Immature natural killer cell (primary cell): ENCODE measurements around the gene MAPK8IP1. TPM values are rescaled to one million over a fixed set of nuclear protein-coding genes. Genes with fewer than 3 reads are reported as not detected.
"Not testable (repeated sequence)": the region's sequence is repeated elsewhere in the genome, so short reads cannot be mapped to it uniquely, and the experiment has no call there.

Experiments
- DNase-seq, 3 donors: peaks; one replicate each; pipeline ENCODE4 v3.0.0; 2022; ENCODE audit warnings: mixed read lengths in 1 of 3
- H3K27ac Mint-ChIP-seq, 6 donors: one replicate each; pipeline ENCODE4 v1.8.0; 2020; ENCODE audit warnings: mixed read lengths in 6 of 6, mild to moderate bottlenecking in 5 of 6, inconsistent platforms in 4 of 6, moderate library complexity in 3 of 6
- H3K27me3 Mint-ChIP-seq, 3 donors: one replicate each; pipeline ENCODE4 v1.8.0; 2020 to 2021; ENCODE audit warnings: low read depth in 3 of 3, mild to moderate bottlenecking in 3 of 3, mixed read lengths in 3 of 3, moderate library complexity in 3 of 3, inconsistent platforms in 1 of 3
- H3K36me3 Mint-ChIP-seq, 3 donors: one replicate each; pipeline ENCODE4 v1.8.0; 2020; ENCODE audit warnings: mixed read lengths in 3 of 3, inconsistent platforms in 2 of 3, mild to moderate bottlenecking in 2 of 3
- H3K4me1 Mint-ChIP-seq, 2 donors: one replicate each; pipeline ENCODE4 v1.8.0; 2020; ENCODE audit warnings: inconsistent platforms in 2 of 2, mild to moderate bottlenecking in 2 of 2, mixed read lengths in 2 of 2, moderate library complexity in 1 of 2
- H3K4me3 Mint-ChIP-seq, 5 donors: one replicate each; pipeline ENCODE4 v1.8.0; 2020; ENCODE audit warnings: mild to moderate bottlenecking in 5 of 5, mixed read lengths in 5 of 5, inconsistent platforms in 3 of 5, moderate library complexity in 3 of 5
- H3K9me3 Mint-ChIP-seq, 6 donors: one replicate each; pipeline ENCODE4 v1.8.0; 2020; ENCODE audit warnings: mild to moderate bottlenecking in 6 of 6, mixed read lengths in 6 of 6, inconsistent platforms in 4 of 6, moderate library complexity in 3 of 6
- polyA plus RNA-seq, 3 donors: library from polyadenylated mRNA; unstranded; fragments of 300-500 nt; fragmentation: Illumina TruSeq; gene quantifications; one replicate each; pipeline ENCODE4 v1.2.3, GENCODE V29; 2021

The MAPK8IP1 gene
- polyA plus RNA-seq, result under 1 TPM in 2 of 3 donors, not detected in 1; 0.08 to 0.09 TPM

- peaks cover 11 to 14% (median 14%) of the 10 kb centered on the region in 3 donors for H3K36me3 Mint-ChIP-seq
- peaks cover 0 to 10% (median 9%) of the 10 kb centered on the region in 3 donors for H3K27me3 Mint-ChIP-seq
- no peaks in the 10 kb centered on the region for H3K9me3 Mint-ChIP-seq
- H3K27ac Mint-ChIP-seq, result peak within 1 kb of the TSS in 1 of 6 donors; percentile 57
- H3K4me1 Mint-ChIP-seq, result peaks cover 9 to 13% of the 10 kb centered on the region in 2 donors
- DNase-seq, result peak; percentile 44 to 58 (median 54)
- H3K4me3 Mint-ChIP-seq, result peak within 1 kb of the TSS; percentile 65 to 81 (median 74)
These were observed at the start of gene MAPK8IP1 for GRCh38 chr11:45885274-45885920. Gene MAPK8IP1, plus strand, starts transcription at chr11:45885651. Its CDS starts 170 bp downstream, at chr11:45885821.

DNA sequence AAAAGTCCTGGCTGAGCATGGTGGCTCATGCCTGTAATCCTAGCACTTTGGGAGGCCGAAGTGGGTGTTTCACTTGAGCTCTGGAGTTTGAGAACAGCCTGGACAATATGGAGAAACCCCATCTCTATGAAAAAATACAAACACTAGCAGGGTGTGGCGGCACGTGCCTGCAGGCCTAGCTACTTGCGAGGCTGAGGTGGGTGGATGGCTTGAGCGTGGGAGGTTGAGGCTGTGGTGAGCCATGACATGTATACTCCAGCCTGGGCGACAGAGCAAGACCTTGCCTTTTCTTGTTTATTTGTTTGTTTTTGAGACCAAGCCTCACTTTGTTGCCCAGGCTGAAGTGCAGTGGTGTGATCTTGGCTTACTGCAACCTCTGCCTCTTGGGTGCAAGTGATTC is 46.2 kb upstream of the MAPK8IP1 start:
- DNase-seq, result no peak
- Mint-ChIP-seq H3K4me1 (peaks cover 6 to 13% of the 10 kb centered on the region in 2 donors), H3K36me3 (no peaks in the 10 kb centered on the region), H3K4me3 (no peak overlapping the region), H3K27ac (no peak overlapping the region), H3K9me3 (no peaks in the 10 kb centered on the region), H3K27me3 (peaks cover 7 to 11% (median 8%) of the 10 kb centered on the region in 3 donors)

GRCh38 chr11:45840251-45840650 is 45.2 kb upstream of the MAPK8IP1 start:
- H3K9me3 Mint-ChIP-seq, DNase-seq, H3K27ac Mint-ChIP-seq, H3K36me3 Mint-ChIP-seq, H3K4me3 Mint-ChIP-seq: not testable (repeated sequence)
- H3K27me3 Mint-ChIP-seq, result peaks cover 7 to 18% (median 7%) of the 10 kb centered on the region in 3 donors
- peaks cover 3 to 12% of the 10 kb centered on the region in 2 donors for H3K4me1 Mint-ChIP-seq

DNA sequence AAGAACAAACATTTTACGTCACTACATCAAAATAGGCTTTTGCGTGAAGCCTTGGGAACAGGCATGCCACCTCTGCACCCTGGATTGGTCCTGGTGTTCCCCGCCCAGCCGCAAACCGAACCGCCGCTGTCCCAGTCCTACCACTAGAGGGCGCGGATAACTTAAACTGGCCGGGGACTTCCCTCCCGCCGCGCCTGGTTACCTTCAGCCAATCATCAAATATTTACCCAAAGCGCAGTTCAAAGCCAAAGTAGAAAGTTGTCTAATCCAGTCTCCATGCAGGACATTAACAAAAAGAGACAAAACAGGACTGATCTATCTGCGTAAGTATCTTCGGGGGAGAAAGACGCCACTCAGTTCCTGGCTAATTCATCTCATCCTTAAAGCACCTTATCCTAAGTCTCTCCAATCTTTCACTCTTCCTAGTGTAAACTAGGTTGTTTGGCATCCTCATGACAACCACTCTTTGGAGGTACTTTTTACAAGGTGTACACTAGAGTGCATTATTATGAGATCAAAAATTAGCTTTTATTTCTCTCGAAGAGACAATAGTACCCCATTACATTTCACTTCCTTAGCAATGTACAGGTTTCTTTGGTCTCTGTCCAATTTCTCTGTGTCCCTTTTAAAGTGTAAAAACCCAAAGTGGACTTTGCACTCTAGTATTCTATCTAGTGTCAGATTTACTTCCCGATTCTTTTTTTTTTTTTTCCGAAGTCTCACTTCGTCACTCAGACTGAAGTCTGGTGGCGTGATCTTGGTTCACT is 42.1 kb upstream of the MAPK8IP1 start:
- no peaks in the 10 kb centered on the region for H3K9me3 Mint-ChIP-seq
- H3K36me3 Mint-ChIP-seq, result no peaks in the 10 kb centered on the region
- DNase-seq, result peak; percentile 89 to 90 (median 90)
- H3K27me3 Mint-ChIP-seq, result peaks cover 11 to 25% (median 11%) of the 10 kb centered on the region in 3 donors
- peaks cover 26 to 34% of the 10 kb centered on the region in 2 donors for H3K4me1 Mint-ChIP-seq
- H3K27ac Mint-ChIP-seq, result peak overlapping the region; percentile 70 to 83 (median 74)
- H3K4me3 Mint-ChIP-seq, result peak overlapping the region in 4 of 5 donors; percentile 2 to 19 (median 4)

- H3K4me3 Mint-ChIP-seq, result peak overlapping the region in 3 of 5 donors; percentile 15 to 46 (median 33)
- no peak for DNase-seq
- peaks cover 36 to 46% of the 10 kb centered on the region in 2 donors for H3K4me1 Mint-ChIP-seq
These were observed 40.5 kb upstream of the MAPK8IP1 start for GRCh38 chr11:45844822-45845578.

GRCh38 chr11:45846174-45846675 is 39.2 kb upstream of the MAPK8IP1 start:
- Mint-ChIP-seq H3K4me3 (peak overlapping the region; percentile 73 to 90 (median 88)), H3K9me3 (no peaks in the 10 kb centered on the region), H3K27me3 (peaks cover 11 to 21% (median 11%) of the 10 kb centered on the region in 3 donors), H3K36me3 (no peaks in the 10 kb centered on the region), H3K27ac (peak overlapping the region; percentile 92 to 99 (median 98)), H3K4me1 (peaks cover 39 to 56% of the 10 kb centered on the region in 2 donors)
- no peak for DNase-seq

More at GRCh38 chr11:45844822-45845578, 40.5 kb upstream of the MAPK8IP1 start:
- Mint-ChIP-seq H3K36me3 (no peaks in the 10 kb centered on the region), H3K9me3 (no peaks in the 10 kb centered on the region), H3K27ac (peak overlapping the region; percentile 92 to 99 (median 98)), H3K27me3 (peaks cover 11 to 25% (median 11%) of the 10 kb centered on the region in 3 donors)

GRCh38 chr11:45846974-45847910 is 38.2 kb upstream of the MAPK8IP1 start, which contains the start of gene CRY2:
Gene CRY2, plus strand, starts transcription at chr11:45847475. Its CDS starts 16 bp downstream, at chr11:45847491.
- H3K4me3 Mint-ChIP-seq, result peak within 1 kb of the TSS; percentile 73 to 90 (median 88)
- DNase-seq, result peak; percentile 100
- H3K27me3 Mint-ChIP-seq, result peaks cover 11 to 19% (median 11%) of the 10 kb centered on the region in 3 donors
- H3K27ac Mint-ChIP-seq, result peak within 1 kb of the TSS; percentile 92 to 99 (median 98)
- H3K9me3 Mint-ChIP-seq, result no peaks in the 10 kb centered on the region
- H3K36me3 Mint-ChIP-seq, result no peaks in the 10 kb centered on the region
- H3K4me1 Mint-ChIP-seq, result peaks cover 39 to 62% of the 10 kb centered on the region in 2 donors

- H3K9me3 Mint-ChIP-seq, result no peaks in the 10 kb centered on the region
- peaks cover 39 to 64% of the 10 kb centered on the region in 2 donors for H3K4me1 Mint-ChIP-seq
- no peaks in the 10 kb centered on the region for H3K36me3 Mint-ChIP-seq
- H3K4me3 Mint-ChIP-seq, result peak overlapping the region; percentile 73 to 90 (median 88)
- peak overlapping the region; percentile 76 to 99 (median 98) for H3K27ac Mint-ChIP-seq
- H3K27me3 Mint-ChIP-seq, result peaks cover 11 to 19% (median 13%) of the 10 kb centered on the region in 3 donors
- peak in 2 of 3 donors; percentile 49 to 53 for DNase-seq
These were observed 37.5 kb upstream of the MAPK8IP1 start for GRCh38 chr11:45847911-45848316.

DNA sequence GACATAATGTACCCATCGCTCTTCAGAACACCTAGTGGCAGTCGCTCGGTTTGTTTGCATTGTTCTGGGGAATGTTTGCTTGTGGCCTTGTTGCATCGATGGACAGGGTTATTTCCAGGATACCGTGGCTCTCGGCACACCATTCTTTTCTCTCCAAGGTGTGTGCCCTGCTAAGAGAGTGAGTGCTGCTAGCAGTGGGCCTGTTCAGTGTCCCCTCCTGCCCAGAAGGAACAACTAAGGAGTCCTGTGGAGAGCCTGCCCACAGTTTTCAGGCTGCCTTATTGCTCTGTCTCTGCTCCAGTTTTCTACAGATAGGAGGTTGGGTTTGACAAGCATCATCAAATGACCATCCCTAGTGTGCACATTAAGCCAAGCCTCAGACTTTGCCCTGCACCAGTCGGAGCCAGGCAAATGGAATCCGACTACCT is 36.8 kb upstream of the MAPK8IP1 start:
- Mint-ChIP-seq H3K9me3 (no peaks in the 10 kb centered on the region), H3K36me3 (no peaks in the 10 kb centered on the region), H3K27me3 (peaks cover 9 to 15% (median 10%) of the 10 kb centered on the region in 3 donors), H3K27ac (peak overlapping the region in 5 of 6 donors; percentile 76 to 99 (median 98)), H3K4me3 (peak overlapping the region; percentile 73 to 90 (median 88)), H3K4me1 (peaks cover 36 to 57% of the 10 kb centered on the region in 2 donors)
- no peak for DNase-seq

GRCh38 chr11:45850446-45850845 is 35.0 kb upstream of the MAPK8IP1 start:
- no peak overlapping the region for H3K4me3 Mint-ChIP-seq
- H3K4me1 Mint-ChIP-seq, result peaks cover 33 to 58% of the 10 kb centered on the region in 2 donors

GRCh38 chr11:45851228-45851627 is 34.2 kb upstream of the MAPK8IP1 start:
- Mint-ChIP-seq H3K27ac (no peak overlapping the region), H3K4me1 (peaks cover 28 to 51% of the 10 kb centered on the region in 2 donors)

More at GRCh38 chr11:45850446-45850845, 35.0 kb upstream of the MAPK8IP1 start:
- Mint-ChIP-seq H3K9me3 (no peaks in the 10 kb centered on the region), H3K27ac (no peak overlapping the region), H3K27me3 (peaks cover 7 to 10% (median 7%) of the 10 kb centered on the region in 3 donors), H3K36me3 (no peaks in the 10 kb centered on the region)
- DNase-seq, result no peak

More at GRCh38 chr11:45851228-45851627, 34.2 kb upstream of the MAPK8IP1 start:
- no peak for DNase-seq
- no peak overlapping the region for H3K4me3 Mint-ChIP-seq
- no peaks in the 10 kb centered on the region for H3K9me3 Mint-ChIP-seq
- peaks cover 7 to 10% (median 7%) of the 10 kb centered on the region in 3 donors for H3K27me3 Mint-ChIP-seq
- no peaks in the 10 kb centered on the region for H3K36me3 Mint-ChIP-seq
